Measurements from ENCODE around the gene OLIG3. TPM values are rescaled to one million over a fixed set of nuclear protein-coding genes. Genes with fewer than 3 reads are reported as not detected.

OLIG3 gene
- total RNA-seq, 1 experiment from 2014 or later = not detected

DNA sequence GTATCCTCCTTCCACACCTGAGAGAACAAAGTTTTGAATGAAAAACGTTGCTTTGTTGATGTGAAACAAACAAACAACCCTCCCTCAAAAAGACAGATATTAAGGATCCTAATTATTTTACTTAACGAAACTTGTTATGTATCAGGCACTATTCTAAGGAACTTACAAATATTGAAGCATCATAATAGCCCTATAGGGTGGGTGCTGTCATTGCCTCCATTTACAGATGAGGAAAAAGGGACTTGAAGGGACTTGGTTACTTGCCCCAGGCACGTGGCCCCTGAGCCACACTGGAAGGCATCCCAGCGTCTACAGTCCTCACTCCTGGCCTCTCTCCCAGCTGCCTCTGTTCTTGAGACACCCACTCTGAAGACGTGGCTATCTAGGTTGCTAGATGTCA, 20.2 kb upstream of the OLIG3 start:
- H3K9ac ChIP-seq (ENCODE audit: low read length) = no peak overlapping the region
- no peaks in the 10 kb centered on the region for H3K9me3 ChIP-seq (ENCODE audit: low read length)
- POLR2A ChIA-PET (ENCODE audit: unreplicated experiment) = no interaction called here
- CTCF ChIA-PET = no interaction called here
- no TSS peak for BruUV-seq (replicated peaks)
- DNase-seq (no peak), ATAC-seq (no peak)
- TF ChIP-seq EZH2 (IDR thresholded peaks at IDR 0.05; ENCODE audit: low read length, unreplicated experiment) (no peak), EZH2phosphoT487 (IDR thresholded peaks at IDR 0.05; ENCODE audit: borderline replicate concordance, low read length) (no peak)
- TF ChIP-seq, protein P1, sequence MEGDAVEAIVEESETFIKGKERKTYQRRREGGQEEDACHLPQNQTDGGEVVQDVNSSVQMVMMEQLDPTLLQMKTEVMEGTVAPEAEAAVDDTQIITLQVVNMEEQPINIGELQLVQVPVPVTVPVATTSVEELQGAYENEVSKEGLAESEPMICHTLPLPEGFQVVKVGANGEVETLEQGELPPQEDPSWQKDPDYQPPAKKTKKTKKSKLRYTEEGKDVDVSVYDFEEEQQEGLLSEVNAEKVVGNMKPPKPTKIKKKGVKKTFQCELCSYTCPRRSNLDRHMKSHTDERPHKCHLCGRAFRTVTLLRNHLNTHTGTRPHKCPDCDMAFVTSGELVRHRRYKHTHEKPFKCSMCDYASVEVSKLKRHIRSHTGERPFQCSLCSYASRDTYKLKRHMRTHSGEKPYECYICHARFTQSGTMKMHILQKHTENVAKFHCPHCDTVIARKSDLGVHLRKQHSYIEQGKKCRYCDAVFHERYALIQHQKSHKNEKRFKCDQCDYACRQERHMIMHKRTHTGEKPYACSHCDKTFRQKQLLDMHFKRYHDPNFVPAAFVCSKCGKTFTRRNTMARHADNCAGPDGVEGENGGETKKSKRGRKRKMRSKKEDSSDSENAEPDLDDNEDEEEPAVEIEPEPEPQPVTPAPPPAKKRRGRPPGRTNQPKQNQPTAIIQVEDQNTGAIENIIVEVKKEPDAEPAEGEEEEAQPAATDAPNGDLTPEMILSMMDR (conservative IDR thresholded peaks at IDR 0.05; ENCODE audit: low read depth, low read length) = no peak
- no peak overlapping the region for H3K27ac ChIP-seq (ENCODE audit: low read length)
- H3K27me3 ChIP-seq (ENCODE audit: low read length) = peaks cover 77% of the 10 kb centered on the region
- H2AFZ ChIP-seq (ENCODE audit: low read length) = no peak overlapping the region
- H3K9me2 ChIP-seq (replicated peaks; ENCODE audit: low read length) = no peaks in the 10 kb centered on the region
- H3K36me3 ChIP-seq (ENCODE audit: low read depth, low read length) = no peaks in the 10 kb centered on the region
- H3K4me1 ChIP-seq (ENCODE audit: insufficient read depth, low read length) = no peaks in the 10 kb centered on the region
- H3K79me2 ChIP-seq (ENCODE audit: low read length) = no peaks in the 10 kb centered on the region
- H4K20me1 ChIP-seq (ENCODE audit: low read length) = no peaks in the 10 kb centered on the region
- intact Hi-C loops (cut with micrococcal nuclease) = no loop called here
- H3F3A ChIP-seq (ENCODE audit: low read length, unreplicated experiment) = no peaks in the 10 kb centered on the region
- H3K4me3 ChIP-seq (ENCODE audit: low read length) = no peak overlapping the region
- H3K4me2 ChIP-seq (ENCODE audit: low read length) = no peak overlapping the region

DNA sequence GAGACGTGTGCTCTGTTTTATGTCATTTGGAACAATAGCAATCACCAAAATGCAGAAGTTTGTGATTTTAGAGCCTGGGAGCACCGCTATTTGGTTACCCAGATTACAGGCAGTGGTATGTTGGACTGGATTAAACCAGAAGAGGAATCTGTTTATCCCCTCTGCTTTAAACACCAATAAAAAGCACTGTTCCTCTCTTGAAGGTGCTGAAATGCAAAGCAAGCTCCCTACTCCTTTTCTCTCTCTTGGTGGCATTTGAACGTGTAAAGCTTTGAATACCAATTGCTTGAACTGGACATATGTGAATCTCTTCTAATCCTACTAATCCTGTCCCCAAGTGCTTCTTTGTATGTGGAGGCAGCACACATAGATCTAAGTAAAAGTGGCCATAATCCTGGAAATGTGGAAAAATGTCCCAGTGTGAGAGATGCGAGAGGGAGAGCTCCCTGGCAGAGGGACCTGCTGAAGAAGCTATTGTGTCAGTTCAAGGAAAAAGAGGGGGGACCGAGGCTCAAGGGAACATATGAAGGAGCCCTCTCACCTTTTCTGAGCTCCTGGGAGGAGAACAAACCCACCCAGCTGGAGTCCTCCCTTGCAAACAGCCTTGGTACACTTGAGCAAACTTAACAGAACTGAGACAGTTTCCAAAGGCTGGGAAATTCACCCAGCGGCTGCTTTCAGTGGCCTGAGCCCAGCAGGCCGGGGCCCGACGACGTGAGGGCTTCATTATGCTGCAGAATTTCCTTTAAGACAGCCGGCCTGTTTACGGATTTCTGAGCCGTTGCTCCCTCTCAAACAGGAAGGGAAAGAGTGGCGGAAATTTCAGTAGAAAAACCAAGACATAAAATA, 18.8 kb upstream of the OLIG3 start:
- POLR2A ChIA-PET (ENCODE audit: unreplicated experiment) = no interaction called here
- TF ChIP-seq, protein P1 (conservative IDR thresholded peaks at IDR 0.05; ENCODE audit: low read depth, low read length) = no peak
- no peak for TF ChIP-seq EZH2 (IDR thresholded peaks at IDR 0.05; ENCODE audit: low read length, unreplicated experiment)
- no peak for TF ChIP-seq EZH2phosphoT487 (IDR thresholded peaks at IDR 0.05; ENCODE audit: borderline replicate concordance, low read length)
- Histone ChIP-seq H3K4me1 (ENCODE audit: insufficient read depth, low read length) (no peaks in the 10 kb centered on the region), H2AFZ (ENCODE audit: low read length) (no peak overlapping the region), H3K4me3 (ENCODE audit: low read length) (no peak overlapping the region), H3K4me2 (ENCODE audit: low read length) (no peak overlapping the region), H3K36me3 (ENCODE audit: low read depth, low read length) (no peaks in the 10 kb centered on the region), H3K9me2 (replicated peaks; ENCODE audit: low read length) (no peaks in the 10 kb centered on the region), H3F3A (ENCODE audit: low read length, unreplicated experiment) (no peaks in the 10 kb centered on the region), H3K79me2 (ENCODE audit: low read length) (no peaks in the 10 kb centered on the region), H3K9ac (ENCODE audit: low read length) (no peak overlapping the region), H3K9me3 (ENCODE audit: low read length) (no peaks in the 10 kb centered on the region), H4K20me1 (ENCODE audit: low read length) (no peaks in the 10 kb centered on the region), H3K27ac (ENCODE audit: low read length) (no peak overlapping the region), H3K27me3 (ENCODE audit: low read length) (peaks cover 80% of the 10 kb centered on the region)
- BruUV-seq (replicated peaks) = no TSS peak
- intact Hi-C loops (cut with micrococcal nuclease) = no loop called here
- ATAC-seq (no peak), DNase-seq (no peak)
- CTCF ChIA-PET = interaction anchor here (0.6 kb wide), 1 partner anchor 714 kb away, joined by 3 read pairs; no protein-coding TSS in a partner anchor

DNA sequence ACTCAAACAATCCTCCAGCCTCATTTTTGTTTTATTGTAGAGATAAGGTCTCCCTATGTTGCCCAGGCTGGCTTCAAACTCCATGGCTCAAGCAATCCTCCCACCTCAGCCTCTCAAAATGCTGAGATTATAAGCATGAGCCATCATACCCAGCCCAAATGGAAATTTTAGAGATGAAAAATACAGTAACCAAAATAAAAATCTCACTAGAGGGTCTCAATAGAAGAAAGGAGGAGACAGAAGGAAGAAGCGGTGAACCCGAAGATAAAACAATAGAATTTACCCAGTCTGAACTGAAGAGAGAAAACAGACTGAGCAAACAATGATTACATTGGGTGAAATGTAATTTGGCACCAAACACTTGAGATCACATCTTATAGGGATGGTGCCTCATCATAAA, 16.7 kb upstream of the OLIG3 start:
- POLR2A ChIA-PET (ENCODE audit: unreplicated experiment) = no interaction called here
- Histone ChIP-seq H3K4me2 (ENCODE audit: low read length) (no peak overlapping the region), H2AFZ (ENCODE audit: low read length) (no peak overlapping the region), H3K9me2 (replicated peaks; ENCODE audit: low read length) (no peaks in the 10 kb centered on the region), H3K4me3 (ENCODE audit: low read length) (no peak overlapping the region), H3K9me3 (ENCODE audit: low read length) (no peaks in the 10 kb centered on the region), H4K20me1 (ENCODE audit: low read length) (no peaks in the 10 kb centered on the region), H3F3A (ENCODE audit: low read length, unreplicated experiment) (no peaks in the 10 kb centered on the region), H3K27me3 (ENCODE audit: low read length) (peaks cover 76% of the 10 kb centered on the region), H3K36me3 (ENCODE audit: low read depth, low read length) (no peaks in the 10 kb centered on the region), H3K4me1 (ENCODE audit: insufficient read depth, low read length) (no peaks in the 10 kb centered on the region), H3K79me2 (ENCODE audit: low read length) (no peaks in the 10 kb centered on the region), H3K27ac (ENCODE audit: low read length) (no peak overlapping the region), H3K9ac (ENCODE audit: low read length) (no peak overlapping the region)
- intact Hi-C loops (cut with micrococcal nuclease) = no loop called here
- no TSS peak for BruUV-seq (replicated peaks)
- TF ChIP-seq, protein P1 (conservative IDR thresholded peaks at IDR 0.05; ENCODE audit: low read depth, low read length) = no peak
- TF ChIP-seq EZH2 (IDR thresholded peaks at IDR 0.05; ENCODE audit: low read length, unreplicated experiment) (no peak), EZH2phosphoT487 (IDR thresholded peaks at IDR 0.05; ENCODE audit: borderline replicate concordance, low read length) (no peak)
- CTCF ChIA-PET = no interaction called here
- ATAC-seq (no peak), DNase-seq (no peak)
